GM13976 (cell line): ENCODE measurements around the gene FTSJ3.

Experiments
- DNase-seq: peaks from one replicate; pipeline ENCODE4 v3.0.0; 2012; ENCODE audit warnings: low spot score
- in situ Hi-C: fragments of 300-500 bp; cut with MboI; formaldehyde crosslinking; loops from one replicate; pipeline ENCODE4 v1.12.0; 2022; ENCODE audit warnings: low sequenced_read_pairs, mixed read lengths, inconsistent platforms; ENCODE audit not compliant: unreplicated experiment
- TF ChIP-seq, protein P1 (sequence below): IDR thresholded peaks from 2 replicates; pipeline ENCODE4 v1.5.1; 2012; ENCODE audit warnings: borderline replicate concordance, mild to moderate bottlenecking; ENCODE audit not compliant: insufficient read depth; ENCODE audit errors: extremely low read depth, missing control alignments, control extremely low read depth

Gene FTSJ3

GRCh38 chr17:63830904-63831491 lies 3.5 kb upstream of the FTSJ3 start:
- TF ChIP-seq, protein P1, sequence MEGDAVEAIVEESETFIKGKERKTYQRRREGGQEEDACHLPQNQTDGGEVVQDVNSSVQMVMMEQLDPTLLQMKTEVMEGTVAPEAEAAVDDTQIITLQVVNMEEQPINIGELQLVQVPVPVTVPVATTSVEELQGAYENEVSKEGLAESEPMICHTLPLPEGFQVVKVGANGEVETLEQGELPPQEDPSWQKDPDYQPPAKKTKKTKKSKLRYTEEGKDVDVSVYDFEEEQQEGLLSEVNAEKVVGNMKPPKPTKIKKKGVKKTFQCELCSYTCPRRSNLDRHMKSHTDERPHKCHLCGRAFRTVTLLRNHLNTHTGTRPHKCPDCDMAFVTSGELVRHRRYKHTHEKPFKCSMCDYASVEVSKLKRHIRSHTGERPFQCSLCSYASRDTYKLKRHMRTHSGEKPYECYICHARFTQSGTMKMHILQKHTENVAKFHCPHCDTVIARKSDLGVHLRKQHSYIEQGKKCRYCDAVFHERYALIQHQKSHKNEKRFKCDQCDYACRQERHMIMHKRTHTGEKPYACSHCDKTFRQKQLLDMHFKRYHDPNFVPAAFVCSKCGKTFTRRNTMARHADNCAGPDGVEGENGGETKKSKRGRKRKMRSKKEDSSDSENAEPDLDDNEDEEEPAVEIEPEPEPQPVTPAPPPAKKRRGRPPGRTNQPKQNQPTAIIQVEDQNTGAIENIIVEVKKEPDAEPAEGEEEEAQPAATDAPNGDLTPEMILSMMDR = no peak
- in situ Hi-C loops = no loop called here
- DNase-seq = no peak

GRCh38 chr17:63830278-63830677 lies 2.8 kb upstream of the FTSJ3 start:
- DNase-seq = no peak
- TF ChIP-seq, protein P1 = no peak
- in situ Hi-C loops = no loop called here

DNA sequence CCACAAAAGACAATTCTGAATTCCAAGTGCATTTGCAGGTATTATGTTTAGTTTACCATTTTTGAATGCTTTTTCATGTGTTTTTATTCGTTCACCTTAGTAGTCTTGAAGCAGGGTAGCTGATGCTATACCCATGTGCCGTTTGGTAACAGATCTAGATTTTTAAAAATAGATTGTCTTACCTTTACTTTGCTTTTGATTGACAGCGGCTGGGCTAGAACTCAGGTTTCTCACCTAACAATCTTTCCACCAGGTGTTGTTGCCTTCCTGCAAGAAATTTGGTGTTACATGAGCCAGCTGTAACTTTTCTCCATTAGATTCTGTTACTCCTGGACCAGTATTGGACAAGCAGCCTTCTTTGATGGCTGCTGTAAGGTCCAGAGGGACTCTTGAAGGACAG lies 1.5 kb upstream of the FTSJ3 start:
- in situ Hi-C loops = no loop called here
- DNase-seq = no peak

DNA sequence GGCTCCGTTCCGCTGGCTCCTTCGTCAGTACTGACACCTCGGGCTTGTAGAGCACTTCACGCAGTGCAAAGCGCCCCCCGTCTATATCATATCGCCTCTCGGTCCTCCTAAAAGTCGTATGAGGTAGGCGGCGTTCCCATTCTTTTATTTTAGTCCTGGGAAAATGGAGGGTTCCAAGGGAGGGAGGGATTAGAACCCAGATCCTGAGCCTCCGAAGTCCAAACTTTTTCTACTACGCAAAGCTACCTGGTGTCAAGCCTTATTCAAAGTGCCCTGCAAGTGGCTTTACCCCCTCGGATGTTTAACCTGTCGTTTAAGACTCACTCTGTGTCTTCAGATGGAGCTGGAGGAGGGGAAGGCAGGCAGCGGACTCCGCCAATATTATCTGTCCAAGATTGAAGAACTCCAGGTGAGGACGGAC lies 348 bp upstream of the FTSJ3 start:
- in situ Hi-C loops = no loop called here
- TF ChIP-seq, protein P1 = no peak
- no peak for DNase-seq

More for the DNA sequence above, 1.5 kb upstream of the FTSJ3 start:
- TF ChIP-seq, protein P1 = no peak

DNA sequence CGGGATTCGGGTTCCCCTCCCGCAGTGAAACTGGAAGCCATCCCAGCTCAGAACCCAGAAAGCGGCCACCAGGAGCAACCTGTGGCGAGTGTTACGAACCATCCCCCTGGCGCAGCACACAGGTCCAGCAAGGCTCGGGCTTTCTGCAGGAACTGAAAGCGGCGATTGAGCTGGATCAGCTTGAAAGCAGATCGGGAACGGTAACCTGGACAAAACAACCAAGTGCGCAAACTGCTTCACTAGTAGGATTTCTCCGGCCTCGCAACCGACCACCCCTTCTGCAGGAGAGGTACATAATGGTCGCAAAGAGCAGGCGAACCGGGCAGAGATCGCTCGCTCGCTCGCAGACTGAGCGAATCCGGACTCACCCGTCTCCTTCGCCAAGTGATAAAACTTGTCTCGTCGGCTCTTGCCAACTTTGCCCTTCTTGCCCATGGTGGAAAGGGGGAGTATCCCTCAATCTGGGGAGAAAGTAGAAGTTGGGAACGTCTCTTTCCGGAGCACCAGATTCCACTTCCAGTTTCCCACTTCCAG lies 928 bp downstream of the FTSJ3 start:
- DNase-seq = no peak
- in situ Hi-C loops = no loop called here
- TF ChIP-seq, protein P1 = no peak

GRCh38 chr17:63824362-63824761 lies 3.1 kb downstream of the FTSJ3 start:
- DNase-seq = no peak
- TF ChIP-seq, protein P1 = no peak
- in situ Hi-C loops = loop anchor here (25.0 kb wide), 1 partner anchor 387 kb away; the partner anchor contains the start of gene CYB561

GRCh38 chr17:63823659-63824331 lies 3.7 kb downstream of the FTSJ3 start:
- no peak for DNase-seq
- in situ Hi-C loops = loop anchor here (25.0 kb wide), 1 partner anchor 386 kb away; the partner anchor contains the start of gene CYB561
- TF ChIP-seq, protein P1 = no peak
